ENCODE measurements around the gene FAM241A.

GRCh38 chr4:112231779-112232713, 86.8 kb downstream of the FAM241A start, which contains the start of gene AP1AR:
- TF ChIP-seq POLR2A (IDR thresholded peaks at IDR 0.05; ENCODE audit: low read length) (peak; percentile 83), CTCF (IDR thresholded peaks at IDR 0.05) (no peak; the same call in 2 of the 3 replicates), ZSCAN20 (CRISPR knock-in tag; IDR thresholded peaks at IDR 0.05) (no peak), CHD2 (IDR thresholded peaks at IDR 0.05; ENCODE audit: low read length, partially characterized antibody) (no peak), BHLHE40 (IDR thresholded peaks at IDR 0.05; ENCODE audit: low read depth, low read length) (no peak), PHF8 (IDR thresholded peaks at IDR 0.05; ENCODE audit: borderline replicate concordance, low read depth) (peak; percentile 87; the same call in 1 of the 2 replicates), RCOR1 (IDR thresholded peaks at IDR 0.05; ENCODE audit: low read depth, low read length) (no peak)
- TF ChIP-seq, protein P1, sequence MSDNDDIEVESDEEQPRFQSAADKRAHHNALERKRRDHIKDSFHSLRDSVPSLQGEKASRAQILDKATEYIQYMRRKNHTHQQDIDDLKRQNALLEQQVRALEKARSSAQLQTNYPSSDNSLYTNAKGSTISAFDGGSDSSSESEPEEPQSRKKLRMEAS (IDR thresholded peaks at IDR 0.05) = peak; percentile 25

All from A549 (cell line).